Progenitor cell of endocrine pancreas (in vitro differentiated cells): Measurements from ENCODE around the gene DHX40. TPM values are rescaled to one million over a fixed set of nuclear protein-coding genes. Genes with fewer than 3 reads are reported as not detected.
A peak's percentile ranks its signal among the peaks of the same experiment; 100 is the strongest.

Experiments used
- DNase-seq: peaks from one replicate; pipeline ENCODE4 v3.0.0; 2021; ENCODE audit warnings: low spot score; ENCODE audit not compliant: unreplicated experiment
- H3K27ac Mint-ChIP-seq: 2 replicates; pipeline ENCODE4 v1.8.0; 2021; ENCODE audit warnings: mild to moderate bottlenecking, moderate library complexity, mixed read lengths
- H3K27me3 Mint-ChIP-seq: 2 replicates; pipeline ENCODE4 v1.8.0; 2021; ENCODE audit warnings: mixed read lengths
- H3K36me3 Mint-ChIP-seq: 2 replicates; pipeline ENCODE4 v1.8.0; 2022; ENCODE audit warnings: mixed read lengths; ENCODE audit not compliant: insufficient read depth
- H3K4me1 Mint-ChIP-seq: 2 replicates; pipeline ENCODE4 v1.8.0; 2021; ENCODE audit warnings: low read depth, mixed read lengths
- H3K4me3 Mint-ChIP-seq: 2 replicates; pipeline ENCODE4 v1.8.0; 2021; ENCODE audit warnings: low read depth, mild to moderate bottlenecking, moderate library complexity, mixed read lengths
- H3K9me3 Mint-ChIP-seq: 2 replicates; pipeline ENCODE4 v1.8.0; 2021; ENCODE audit warnings: low read depth, mixed read lengths
- CTCF ChIP-seq: fragments of 200-600 bp; sonication (generic); IDR thresholded peaks from one replicate; pipeline ENCODE4 v1.5.0; 2021; ENCODE audit warnings: antibody characterized with exemption, mild to moderate bottlenecking; ENCODE audit not compliant: unreplicated experiment
- total RNA-seq: library from RNA; stranded (reverse); gene quantifications from 2 replicates; pipeline ENCODE4 v1.2.1, GENCODE V29; 2021

Gene DHX40
- total RNA-seq, 1 donor from 2014 or later: 67.9 TPM

GRCh38 chr17:59601130-59601529 lies 35.7 kb downstream of the DHX40 start:
- no peak overlapping the region for H3K27ac Mint-ChIP-seq
- H3K36me3 Mint-ChIP-seq: peaks cover 23% of the 10 kb centered on the region
- no peaks in the 10 kb centered on the region for H3K4me1 Mint-ChIP-seq
- no peak for TF ChIP-seq CTCF
- no peak overlapping the region for H3K4me3 Mint-ChIP-seq
- no peak for DNase-seq
- H3K27me3 Mint-ChIP-seq: no peaks in the 10 kb centered on the region
- H3K9me3 Mint-ChIP-seq: no peaks in the 10 kb centered on the region

GRCh38 chr17:59607061-59607460 lies 41.7 kb downstream of the DHX40 start:
- no peak overlapping the region for H3K27ac Mint-ChIP-seq
- TF ChIP-seq CTCF: no peak
- peaks cover 32% of the 10 kb centered on the region for H3K36me3 Mint-ChIP-seq

GRCh38 chr17:59607817-59608403 lies 42.5 kb downstream of the DHX40 start:
- H3K4me1 Mint-ChIP-seq: no peaks in the 10 kb centered on the region
- H3K36me3 Mint-ChIP-seq: peaks cover 27% of the 10 kb centered on the region
- no peaks in the 10 kb centered on the region for H3K9me3 Mint-ChIP-seq
- H3K27me3 Mint-ChIP-seq: no peaks in the 10 kb centered on the region
- H3K4me3 Mint-ChIP-seq: no peak overlapping the region
- TF ChIP-seq CTCF: peak; percentile 29
- DNase-seq: no peak
- no peak overlapping the region for H3K27ac Mint-ChIP-seq

More at GRCh38 chr17:59607061-59607460, 41.7 kb downstream of the DHX40 start:
- Mint-ChIP-seq H3K4me3 (no peak overlapping the region), H3K9me3 (no peaks in the 10 kb centered on the region), H3K27me3 (no peaks in the 10 kb centered on the region), H3K4me1 (no peaks in the 10 kb centered on the region)
- no peak for DNase-seq

- no peaks in the 10 kb centered on the region for H3K4me1 Mint-ChIP-seq
- TF ChIP-seq CTCF: no peak
- no peaks in the 10 kb centered on the region for H3K9me3 Mint-ChIP-seq
- H3K4me3 Mint-ChIP-seq: no peak overlapping the region
- no peaks in the 10 kb centered on the region for H3K27me3 Mint-ChIP-seq
- H3K36me3 Mint-ChIP-seq: peaks cover 19% of the 10 kb centered on the region
- DNase-seq: no peak
- H3K27ac Mint-ChIP-seq: no peak overlapping the region
These were observed 46.1 kb downstream of the DHX40 start for GRCh38 chr17:59611503-59611902.

- no peak overlapping the region for H3K4me3 Mint-ChIP-seq
- H3K27me3 Mint-ChIP-seq: no peaks in the 10 kb centered on the region
- no peak for TF ChIP-seq CTCF
- DNase-seq: no peak
- H3K9me3 Mint-ChIP-seq: no peaks in the 10 kb centered on the region
- H3K27ac Mint-ChIP-seq: no peak overlapping the region
- H3K4me1 Mint-ChIP-seq: peaks cover 23% of the 10 kb centered on the region
- peaks cover 2% of the 10 kb centered on the region for H3K36me3 Mint-ChIP-seq
These were observed 51.0 kb downstream of the DHX40 start for GRCh38 chr17:59616253-59616920.
